HG03469 (cell line): ENCODE measurements around the gene MFSD12.

ENCODE experiments used
- ATAC-seq: cut with Tn5 transposase; IDR thresholded peaks from one replicate; pipeline ENCODE4 v1.9.1; 2021; ENCODE audit warnings: mild to moderate bottlenecking, moderate library complexity, moderate number of reproducible peaks; ENCODE audit not compliant: unreplicated experiment

Gene MFSD12

DNA sequence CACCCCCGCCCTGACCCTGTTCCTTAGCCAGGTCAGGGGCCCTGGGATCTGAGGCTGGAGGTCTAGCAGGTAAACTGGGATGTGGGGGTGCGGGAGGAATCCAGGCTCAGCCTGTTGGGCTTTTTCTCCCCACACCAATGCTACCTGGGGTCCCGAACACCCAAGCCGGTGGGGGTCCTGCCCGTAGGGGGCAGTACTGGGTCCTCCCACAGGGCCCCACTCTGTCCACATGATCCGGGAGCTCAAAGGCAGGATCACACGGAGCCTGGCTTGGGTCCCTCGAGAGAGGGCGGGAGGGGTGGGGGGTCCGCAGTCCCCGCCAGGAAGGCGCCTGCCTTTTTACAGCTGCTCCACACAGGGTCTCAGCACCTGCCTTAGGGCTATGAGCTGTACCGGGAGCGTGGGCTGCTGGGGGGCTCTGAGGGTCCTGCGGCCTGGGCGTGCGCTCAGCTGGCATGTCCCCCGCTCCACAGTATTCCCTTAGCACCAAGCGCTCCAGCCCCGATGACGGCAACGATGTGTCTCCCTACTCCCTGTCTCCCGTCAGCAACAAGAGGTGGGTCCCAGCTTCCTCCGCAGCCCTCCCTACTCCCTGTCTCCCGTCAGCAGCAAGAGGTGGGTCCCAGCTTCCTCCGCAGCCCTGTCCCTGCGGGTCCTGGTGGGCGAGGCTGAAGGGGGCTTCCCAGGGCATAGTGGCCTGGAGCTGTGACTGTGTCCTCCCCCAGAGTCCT lies 30.7 kb downstream of the MFSD12 start:
- no peak for ATAC-seq

GRCh38 chr19:3524904-3525451 lies 32.4 kb downstream of the MFSD12 start:
- ATAC-seq: no peak

DNA sequence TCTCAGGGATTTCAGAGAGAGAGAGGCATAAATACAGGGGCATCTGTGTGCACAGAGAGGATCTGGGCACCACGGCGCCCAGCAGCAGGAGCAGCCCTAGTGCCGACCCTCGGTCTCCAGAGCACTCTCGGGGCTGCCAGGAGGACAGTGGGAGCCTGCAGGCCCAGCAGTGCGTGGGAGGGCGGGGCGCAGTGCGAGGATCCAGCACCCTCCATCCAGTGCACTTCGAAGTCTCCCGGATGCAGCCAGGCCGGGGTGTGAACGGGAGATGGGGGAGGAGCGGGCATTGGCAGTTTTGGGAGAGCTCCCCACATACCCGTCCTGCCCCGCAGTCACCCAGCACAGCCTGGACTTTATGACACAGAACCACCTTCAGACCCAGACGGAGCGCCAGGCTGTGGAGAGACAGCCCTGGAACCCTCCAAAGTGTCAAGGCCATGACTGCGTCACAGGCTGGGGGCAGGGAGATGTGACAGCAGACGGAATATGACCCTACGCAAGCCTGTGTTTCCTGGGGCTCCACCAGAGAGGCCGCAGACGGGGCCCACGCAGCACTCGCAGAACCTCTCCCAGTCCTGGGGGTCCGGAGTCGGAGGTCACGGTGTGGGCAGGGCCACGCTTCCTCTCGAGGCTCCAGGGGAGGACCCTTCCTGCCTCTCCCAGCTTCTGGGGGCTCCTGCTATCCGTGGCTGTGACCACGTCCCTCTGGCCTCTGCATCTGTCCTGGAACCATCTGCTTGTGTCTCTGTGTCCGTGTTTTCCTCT lies 33.1 kb downstream of the MFSD12 start:
- ATAC-seq: no peak

GRCh38 chr19:3523361-3524077 lies 33.9 kb downstream of the MFSD12 start:
- ATAC-seq: no peak

- ATAC-seq: no peak
Measured at GRCh38 chr19:3522421-3523360, 34.7 kb downstream of the MFSD12 start.

DNA sequence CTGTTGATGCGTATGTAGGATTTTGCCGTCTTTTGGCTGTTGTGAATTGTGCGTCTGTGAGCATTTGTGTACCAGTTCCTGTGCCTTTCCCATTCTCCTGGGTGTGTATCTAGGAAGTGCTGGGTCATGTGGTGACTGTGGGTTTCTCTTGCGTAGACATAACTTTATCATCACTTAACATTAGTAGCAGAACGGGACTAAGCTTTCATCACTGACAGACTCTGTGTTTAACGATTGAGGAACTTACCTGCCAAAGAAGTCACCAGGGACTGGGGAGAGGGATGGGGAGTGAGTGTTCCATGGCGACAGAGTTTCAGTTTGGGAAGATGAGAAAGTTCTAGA lies 36.3 kb downstream of the MFSD12 start:
- ATAC-seq: no peak

- ATAC-seq: no peak
Measured at GRCh38 chr19:3520166-3521103, 37.0 kb downstream of the MFSD12 start.

DNA sequence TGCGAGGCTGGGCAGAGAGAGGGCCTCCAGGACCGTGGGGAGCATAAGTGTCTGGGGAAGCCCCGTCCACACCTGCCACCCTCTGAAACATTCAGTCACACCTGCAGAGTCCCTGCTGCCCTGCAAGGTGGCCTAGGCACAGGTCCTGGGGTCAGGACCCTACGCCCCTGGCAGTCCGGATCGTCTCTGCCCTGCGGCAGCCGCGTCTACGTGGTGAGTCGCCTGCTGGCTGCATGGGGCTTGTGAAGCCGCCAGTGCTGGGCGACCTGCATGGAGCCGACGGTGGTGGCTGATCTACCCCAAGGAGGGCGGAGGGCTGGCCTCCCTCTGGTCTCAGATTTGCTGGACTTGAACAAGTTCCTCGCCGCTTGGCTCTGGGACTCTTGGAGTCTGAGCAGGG lies 38.3 kb downstream of the MFSD12 start:
- no peak for ATAC-seq

DNA sequence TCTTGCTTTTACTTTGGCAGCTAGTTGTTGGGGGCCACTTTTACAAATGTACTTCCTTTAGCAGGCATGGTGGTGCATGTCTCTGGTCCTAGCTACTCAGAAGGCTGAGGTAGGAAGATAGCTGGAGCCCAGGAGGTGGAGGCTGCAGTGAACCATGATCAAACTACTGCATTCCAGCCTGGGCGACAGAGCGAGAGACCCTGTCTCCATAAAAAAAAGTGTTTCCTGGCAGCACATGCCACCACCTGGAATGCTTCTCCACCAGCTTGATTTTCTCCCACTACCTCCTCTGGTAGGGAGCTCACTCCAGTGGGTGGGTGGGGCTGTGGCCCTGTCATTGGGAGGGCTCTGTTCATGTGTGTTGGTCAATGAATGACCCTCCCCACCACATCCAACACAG lies 38.7 kb downstream of the MFSD12 start:
- ATAC-seq: no peak

- no peak for ATAC-seq
Measured at GRCh38 chr19:3518255-3518654, 39.1 kb downstream of the MFSD12 start.

DNA sequence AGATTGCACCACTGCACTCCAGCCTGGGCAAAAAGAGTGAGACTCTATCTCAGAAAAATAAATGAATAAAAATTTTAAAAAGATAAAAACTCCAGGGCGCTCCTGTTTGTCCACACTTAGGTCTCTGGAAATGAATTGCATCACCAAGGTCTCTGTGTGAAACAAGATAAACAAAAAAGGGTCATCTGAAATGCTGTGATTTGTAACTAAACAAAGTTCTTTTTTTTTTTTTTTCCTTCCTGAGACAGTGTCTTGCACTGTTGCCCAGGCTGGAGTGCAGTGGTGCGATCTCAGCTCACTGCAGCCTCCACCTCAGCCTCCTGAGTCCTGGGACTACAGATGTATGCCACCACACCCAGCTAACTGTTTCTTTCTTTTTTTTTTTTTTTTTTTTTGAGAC lies 39.7 kb downstream of the MFSD12 start:
- no peak for ATAC-seq

DNA sequence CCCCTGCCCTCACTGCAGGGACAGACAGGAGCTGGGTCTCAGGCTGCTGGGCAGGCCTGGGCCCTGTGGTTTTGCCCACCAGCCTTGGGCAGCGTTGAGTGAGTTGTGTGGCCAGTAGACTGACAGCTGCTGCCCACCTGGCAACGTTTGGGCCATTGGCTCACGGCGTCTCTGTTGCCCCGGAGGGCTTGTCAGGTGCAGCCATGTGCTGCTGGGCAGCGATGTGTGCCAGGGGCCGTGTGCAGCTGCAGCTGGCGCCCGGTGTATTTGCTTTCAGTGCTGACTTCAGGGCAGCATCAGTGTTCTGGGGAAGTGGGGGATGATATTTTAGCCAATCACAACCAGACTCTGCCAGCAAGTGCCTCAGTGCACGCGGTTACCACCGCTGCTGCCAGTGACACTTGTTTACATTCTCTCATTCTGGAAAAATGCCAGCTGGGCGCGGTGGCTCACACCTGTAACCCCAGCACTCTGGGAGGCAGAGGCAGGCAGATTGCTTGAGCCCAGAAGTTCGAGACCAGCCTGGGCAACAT lies 40.6 kb downstream of the MFSD12 start:
- ATAC-seq: no peak

DNA sequence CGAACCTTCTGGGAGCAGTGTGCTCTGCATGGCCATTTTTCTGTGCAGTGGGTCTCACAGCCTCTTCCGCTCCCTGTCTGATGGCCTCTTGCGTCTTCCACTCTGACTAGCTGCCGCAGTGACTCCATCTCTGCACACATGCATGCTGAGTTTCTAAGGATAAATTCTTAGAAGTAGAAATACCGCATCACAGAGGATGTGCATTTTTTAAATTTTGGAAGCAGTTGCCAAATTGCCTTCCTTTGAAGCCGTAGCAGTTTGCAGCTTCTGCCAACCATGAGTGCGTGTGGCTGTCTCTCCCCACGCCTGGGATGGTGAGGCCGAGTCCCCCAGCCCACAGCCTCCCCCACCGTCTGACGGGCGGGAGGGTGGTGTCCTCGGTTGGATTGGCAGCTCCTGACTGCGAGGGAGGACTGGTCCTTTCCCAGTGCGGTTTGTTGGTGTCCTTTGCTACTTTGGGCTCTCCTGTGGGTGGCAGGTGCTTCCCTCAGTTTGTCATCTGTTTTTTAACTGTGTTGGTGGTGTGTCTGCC lies 41.4 kb downstream of the MFSD12 start:
- no peak for ATAC-seq

DNA sequence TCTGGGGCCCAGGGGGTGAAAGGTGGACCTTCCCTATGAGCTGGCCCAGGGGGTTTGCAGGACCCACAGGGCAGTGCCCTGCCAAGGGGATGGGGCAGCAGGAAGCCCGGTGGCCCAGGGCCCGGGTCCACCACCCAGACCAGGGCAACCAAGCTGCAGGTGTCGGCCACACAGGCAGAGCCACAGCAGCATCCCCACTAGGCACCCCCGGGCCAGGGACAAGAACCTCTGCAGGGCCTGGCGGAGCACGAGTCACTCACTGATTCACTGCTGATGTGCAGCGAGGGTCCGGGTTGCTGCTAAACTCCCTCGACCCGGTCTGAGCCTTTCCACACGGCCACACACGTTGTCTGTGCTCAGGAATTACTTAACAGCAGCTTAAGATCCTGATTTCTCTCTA lies 42.5 kb downstream of the MFSD12 start:
- ATAC-seq: no peak

- ATAC-seq: no peak
Measured at GRCh38 chr19:3513229-3514140, 43.9 kb downstream of the MFSD12 start.

GRCh38 chr19:3512562-3513228 lies 44.7 kb downstream of the MFSD12 start:
- no peak for ATAC-seq

- ATAC-seq: no peak
Measured at GRCh38 chr19:3511506-3512251, 45.7 kb downstream of the MFSD12 start.
